Measurements from ENCODE around the gene ATP8B1. TPM values are rescaled to one million over a fixed set of nuclear protein-coding genes. Genes with fewer than 3 reads are reported as not detected.

The ATP8B1 gene
- total RNA-seq, 1 donor from 2014 or later, result 9.3 TPM

DNA sequence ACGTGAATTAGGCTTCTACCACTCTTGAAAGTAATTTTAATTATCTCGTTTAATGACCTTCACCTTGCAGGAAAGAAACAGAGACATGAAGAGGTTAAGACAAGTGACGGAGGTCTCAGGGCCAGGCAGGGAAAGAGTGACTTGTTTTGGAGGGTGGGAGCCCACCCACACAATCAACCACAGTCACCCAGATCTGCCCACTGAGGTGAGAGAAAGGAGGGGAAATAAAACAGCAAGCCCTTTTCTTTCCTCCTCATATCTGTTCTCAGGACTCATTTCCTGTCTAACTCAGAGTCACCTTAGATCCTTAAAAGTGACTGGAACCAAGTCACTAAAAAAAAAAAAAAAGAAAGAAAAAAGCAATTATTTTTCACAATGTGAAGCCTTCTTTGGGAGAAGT, 26.8 kb downstream of the ATP8B1 start:
- intact Hi-C loops (cut with DNase I), result no loop called here
- DNase-seq (ENCODE audit: low spot score), result no peak

DNA sequence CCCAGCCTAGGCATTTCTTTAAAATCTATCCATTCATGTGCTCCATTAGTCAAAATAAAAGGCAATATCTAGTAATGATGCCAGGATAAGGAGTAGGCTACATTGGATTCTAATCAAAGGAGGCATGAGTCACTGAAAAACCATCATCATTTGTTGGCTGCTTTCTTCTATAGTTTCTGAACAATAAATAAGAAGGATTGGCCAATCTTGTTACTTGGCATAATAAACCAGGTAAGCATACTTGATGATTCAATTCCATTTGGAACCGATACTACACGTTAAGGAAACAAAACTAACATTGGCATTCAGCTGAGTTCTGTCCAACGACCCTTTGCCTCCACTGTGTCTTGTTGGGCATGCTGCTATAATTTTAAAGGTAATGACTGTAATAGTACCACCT, 27.2 kb downstream of the ATP8B1 start:
- intact Hi-C loops (cut with DNase I), result no loop called here

DNA sequence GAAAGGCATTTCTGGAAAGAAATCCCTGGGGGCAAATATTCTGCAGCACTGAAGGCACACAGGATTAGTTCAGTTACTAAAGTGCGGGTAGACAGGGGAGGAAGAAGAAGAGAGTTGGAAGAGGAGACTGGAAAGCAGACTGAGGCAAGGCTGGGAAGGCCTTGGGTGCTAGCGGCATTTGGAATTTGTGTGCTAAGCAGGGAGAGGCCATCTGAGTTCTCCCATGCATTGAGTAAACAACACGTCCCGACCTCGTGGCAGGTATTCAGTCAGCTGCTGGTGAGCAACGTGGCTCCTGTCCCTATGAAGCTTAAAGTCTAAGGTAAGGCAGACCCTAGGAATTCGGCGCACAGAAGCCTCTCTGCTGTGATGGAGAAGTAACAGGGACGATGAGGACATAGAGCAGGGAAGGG, 30.7 kb downstream of the ATP8B1 start:
- intact Hi-C loops (cut with DNase I), result no loop called here
- no peak for DNase-seq (ENCODE audit: low spot score)

More for the DNA sequence above, 27.2 kb downstream of the ATP8B1 start:
- no peak for DNase-seq (ENCODE audit: low spot score)

DNA sequence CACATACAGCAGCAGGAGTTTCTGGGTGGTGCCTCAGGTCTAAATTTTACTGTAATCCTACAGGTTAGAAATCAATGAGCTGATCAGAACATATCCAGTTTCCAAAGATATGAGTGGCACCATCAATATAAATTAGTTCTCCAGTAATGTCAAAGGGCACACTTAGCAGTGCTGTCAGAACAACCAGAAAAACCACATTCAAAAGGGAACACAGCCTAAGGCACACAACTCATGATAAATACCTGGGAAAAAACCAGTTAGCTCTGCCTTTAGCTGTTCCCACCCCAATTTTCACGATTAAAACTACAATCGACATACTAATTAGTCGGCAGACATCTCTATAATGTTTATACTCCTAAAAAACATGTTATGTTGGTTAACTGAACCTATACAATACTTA, 31.5 kb downstream of the ATP8B1 start:
- intact Hi-C loops (cut with DNase I), result no loop called here

DNA sequence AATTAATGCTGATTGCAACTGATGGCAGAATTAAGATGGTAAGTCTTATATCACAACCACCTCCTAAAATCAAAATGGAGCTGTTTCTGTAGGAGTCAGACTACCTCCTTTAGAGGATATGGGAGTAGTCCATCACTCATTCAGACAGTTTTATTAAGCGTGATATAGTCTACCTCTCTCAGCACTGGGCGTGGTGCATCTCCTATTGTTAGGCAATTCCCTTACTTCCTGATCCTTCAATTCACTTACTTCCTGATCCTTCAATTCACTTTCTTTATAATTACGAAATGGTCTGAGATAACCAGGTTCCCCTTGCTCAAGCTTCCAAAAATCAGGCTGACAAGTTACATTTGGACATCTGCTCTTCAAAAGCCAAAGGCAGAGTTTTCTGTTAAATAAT, 31.9 kb downstream of the ATP8B1 start:
- intact Hi-C loops (cut with DNase I), result no loop called here
- no peak for DNase-seq (ENCODE audit: low spot score)

More for the DNA sequence above, 31.5 kb downstream of the ATP8B1 start:
- DNase-seq (ENCODE audit: low spot score), result no peak

DNA sequence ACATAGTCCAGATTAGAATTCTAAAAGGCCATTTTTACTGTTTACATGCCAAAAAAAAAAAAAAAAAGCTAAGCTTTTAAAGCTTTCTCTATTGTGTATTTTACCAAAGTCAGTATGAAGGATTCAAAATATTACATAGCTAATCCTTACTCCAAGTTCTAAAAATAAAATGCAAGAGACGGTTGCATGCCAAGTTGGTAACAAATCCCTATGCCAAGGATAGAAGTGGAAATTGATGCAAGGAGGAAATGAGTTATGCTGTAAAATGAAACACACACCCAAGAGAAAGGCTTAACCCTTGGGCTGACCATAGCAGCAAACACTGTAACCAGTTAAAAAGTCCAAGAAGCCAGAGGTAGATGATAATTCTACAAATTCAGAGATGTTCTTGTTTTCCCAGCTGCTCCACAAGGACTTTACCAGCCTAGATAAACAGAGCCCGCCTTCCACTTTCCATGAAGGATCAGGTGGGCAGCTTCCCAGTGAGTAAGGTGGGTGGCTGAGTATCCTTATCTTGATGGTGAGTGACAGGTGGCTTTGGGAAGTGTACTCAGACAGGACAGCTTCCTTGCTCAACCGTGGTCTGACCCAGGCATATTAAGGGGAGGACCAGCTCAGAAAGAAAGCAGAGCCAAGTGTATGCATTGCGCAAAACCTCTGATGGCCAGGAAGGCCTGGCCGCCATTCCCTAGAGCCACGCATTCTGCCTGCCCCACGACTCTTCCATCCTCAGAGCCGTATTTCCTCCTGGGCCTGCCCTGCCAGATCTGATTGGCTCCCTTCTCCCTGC, 34.4 kb downstream of the ATP8B1 start:
- intact Hi-C loops (cut with DNase I), result loop anchor here (5.0 kb wide), 1 partner anchor 34 kb away; the partner anchor contains the start of gene ATP8B1
- no peak for DNase-seq (ENCODE audit: low spot score)

DNA sequence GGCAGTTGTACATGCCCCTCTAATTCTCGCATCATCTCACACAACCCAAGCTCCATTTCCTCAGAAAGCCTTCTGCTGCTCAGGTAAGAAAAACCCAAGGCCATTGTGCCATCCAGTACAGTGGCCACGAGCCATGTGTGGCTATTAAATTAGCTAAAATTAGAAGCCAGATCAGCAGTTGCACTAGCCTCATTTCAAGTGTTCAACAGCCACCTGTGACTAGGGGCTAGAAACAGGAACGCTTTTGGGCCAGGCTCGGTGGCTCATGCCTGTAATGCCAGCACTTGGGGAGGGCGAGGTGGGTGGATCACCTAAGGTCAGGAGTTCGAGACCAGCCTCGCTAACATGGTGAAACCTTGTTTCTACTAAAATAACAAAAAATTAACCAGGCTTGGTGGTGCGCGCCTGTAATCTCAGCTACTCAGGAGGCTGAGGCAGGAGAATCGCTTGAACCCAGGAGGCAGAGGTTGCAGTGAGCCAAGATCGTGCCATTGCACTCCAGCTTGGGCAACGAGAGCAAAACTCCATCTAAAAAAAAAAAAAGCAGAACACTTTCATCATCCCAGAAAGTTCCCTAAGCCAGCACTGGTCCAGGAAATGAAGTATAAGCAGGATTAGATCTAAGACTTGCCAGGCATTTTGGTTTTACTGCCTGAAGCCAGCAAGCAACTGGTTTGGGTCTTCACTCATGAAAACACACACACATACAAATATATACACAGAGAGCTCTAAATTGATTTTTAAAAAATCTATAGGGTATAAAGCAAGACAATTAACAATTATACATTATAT, 35.7 kb downstream of the ATP8B1 start:
- no peak for DNase-seq (ENCODE audit: low spot score)
- intact Hi-C loops (cut with DNase I), result loop anchor here (5.0 kb wide), 1 partner anchor 35 kb away; the partner anchor contains the start of gene ATP8B1

DNA sequence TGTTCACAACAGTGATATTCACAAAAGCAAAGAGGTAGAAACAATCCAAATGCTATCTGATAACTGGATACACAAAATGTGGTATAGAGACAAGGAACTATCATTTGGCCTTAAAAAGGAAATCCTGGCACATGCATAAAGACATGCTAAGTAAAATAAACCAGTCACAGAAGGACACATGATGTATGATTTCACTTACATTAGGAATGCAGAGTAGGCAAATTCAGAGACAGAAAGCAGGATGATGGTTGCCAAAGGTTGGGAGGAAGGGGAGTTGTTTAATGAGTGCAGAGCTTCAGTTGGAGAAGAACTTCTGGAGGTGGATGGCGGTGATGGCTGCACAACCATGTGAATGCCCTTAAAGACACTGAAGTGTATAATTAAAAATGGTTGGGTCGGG, 38.1 kb downstream of the ATP8B1 start:
- no peak for DNase-seq (ENCODE audit: low spot score)
- intact Hi-C loops (cut with DNase I), result loop anchor here (1.0 to 5.0 kb wide), 2 partner anchors 16 to 37 kb away; partner anchors contain the start of gene ATP8B1

DNA sequence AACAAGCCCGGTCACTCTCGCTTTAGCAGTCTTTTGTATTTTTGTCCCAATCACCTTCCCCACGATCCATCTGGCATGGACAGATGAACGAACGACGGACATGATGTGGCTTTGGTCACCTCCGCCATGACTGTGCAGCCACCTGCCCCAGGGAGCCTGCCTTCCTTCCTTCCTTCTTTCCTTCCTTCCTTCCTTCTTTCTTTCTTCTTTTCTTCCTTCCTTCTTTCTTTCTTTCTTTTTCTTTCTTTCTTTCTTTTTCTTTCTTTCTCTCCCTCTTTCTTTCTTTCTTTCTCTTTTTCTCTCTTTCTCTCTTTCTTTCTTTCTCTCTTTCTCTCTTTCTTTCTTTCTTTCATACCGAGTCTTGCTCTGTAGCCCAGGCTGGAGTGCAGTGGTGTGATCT, 39.0 kb downstream of the ATP8B1 start:
- intact Hi-C loops (cut with DNase I), result loop anchor here (1.0 kb wide), 1 partner anchor 15 kb away; no protein-coding TSS in a partner anchor
- DNase-seq (ENCODE audit: low spot score), result no peak

DNA sequence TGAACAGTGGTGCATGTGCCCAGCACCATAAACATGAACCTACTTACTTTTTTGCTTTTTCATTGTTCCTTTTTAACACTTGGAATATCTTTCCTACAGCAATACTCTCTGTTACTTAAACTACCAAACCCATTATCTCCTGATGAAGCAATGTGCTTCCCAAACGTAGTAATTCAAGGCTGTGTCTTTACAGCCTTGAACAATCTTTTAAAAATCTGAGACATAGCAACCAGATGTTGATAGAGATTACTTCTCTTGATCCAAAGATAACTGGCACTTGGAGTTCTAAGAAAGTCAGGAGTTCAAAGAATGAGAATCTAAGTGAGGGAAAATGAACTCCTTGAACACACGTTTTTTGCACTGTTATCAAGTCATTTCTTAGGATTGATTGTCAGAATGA, 40.4 kb downstream of the ATP8B1 start:
- intact Hi-C loops (cut with DNase I), result no loop called here
- DNase-seq (ENCODE audit: low spot score), result no peak

DNA sequence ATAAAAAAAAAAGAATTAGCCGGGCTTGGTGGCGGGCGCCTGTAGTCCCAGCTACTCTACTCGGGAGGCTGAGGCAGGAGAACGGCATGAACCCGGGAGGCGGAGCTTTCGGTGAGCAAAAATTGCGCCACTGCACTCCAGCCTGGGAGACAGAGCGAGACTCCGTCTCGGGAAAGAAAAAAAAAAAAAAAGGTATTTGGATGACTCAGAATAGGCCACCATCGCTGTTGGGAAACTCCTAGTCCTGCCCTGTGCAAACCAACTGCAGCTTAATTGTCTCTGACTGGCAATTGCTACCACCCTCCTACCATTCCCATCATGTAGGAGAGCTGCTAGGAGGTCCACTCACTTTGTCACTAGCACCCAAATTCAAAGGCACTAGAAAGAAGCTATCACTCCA, 43.5 kb downstream of the ATP8B1 start:
- intact Hi-C loops (cut with DNase I), result no loop called here
- no peak for DNase-seq (ENCODE audit: low spot score)

DNA sequence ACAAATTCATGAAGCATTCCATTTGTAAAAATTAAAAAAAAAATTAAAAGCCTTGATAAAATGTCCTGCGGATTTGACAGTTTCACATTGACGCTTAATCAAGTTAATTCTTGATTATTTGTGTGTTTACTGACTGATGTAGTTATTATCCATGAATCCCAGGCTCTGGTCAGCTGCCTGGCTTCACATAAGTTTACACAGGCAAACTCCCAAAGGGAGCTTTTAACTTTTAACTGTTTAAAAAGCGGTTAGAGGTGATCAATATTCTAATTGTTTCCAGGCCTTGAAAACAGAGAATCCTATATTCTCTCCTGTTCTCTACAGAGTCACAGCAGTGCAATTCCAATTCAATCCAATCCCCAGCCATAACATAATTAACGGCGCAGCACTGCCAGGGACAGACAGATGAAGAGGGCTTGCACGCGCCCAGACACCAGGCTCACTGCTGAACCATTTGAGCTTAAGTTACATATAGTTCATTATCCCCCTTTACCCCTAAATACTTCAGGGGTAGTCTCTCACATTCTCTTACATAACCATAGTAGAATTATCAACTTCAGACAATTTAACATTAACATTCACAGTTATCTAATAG, 47.5 kb downstream of the ATP8B1 start:
- intact Hi-C loops (cut with DNase I), result no loop called here

DNA sequence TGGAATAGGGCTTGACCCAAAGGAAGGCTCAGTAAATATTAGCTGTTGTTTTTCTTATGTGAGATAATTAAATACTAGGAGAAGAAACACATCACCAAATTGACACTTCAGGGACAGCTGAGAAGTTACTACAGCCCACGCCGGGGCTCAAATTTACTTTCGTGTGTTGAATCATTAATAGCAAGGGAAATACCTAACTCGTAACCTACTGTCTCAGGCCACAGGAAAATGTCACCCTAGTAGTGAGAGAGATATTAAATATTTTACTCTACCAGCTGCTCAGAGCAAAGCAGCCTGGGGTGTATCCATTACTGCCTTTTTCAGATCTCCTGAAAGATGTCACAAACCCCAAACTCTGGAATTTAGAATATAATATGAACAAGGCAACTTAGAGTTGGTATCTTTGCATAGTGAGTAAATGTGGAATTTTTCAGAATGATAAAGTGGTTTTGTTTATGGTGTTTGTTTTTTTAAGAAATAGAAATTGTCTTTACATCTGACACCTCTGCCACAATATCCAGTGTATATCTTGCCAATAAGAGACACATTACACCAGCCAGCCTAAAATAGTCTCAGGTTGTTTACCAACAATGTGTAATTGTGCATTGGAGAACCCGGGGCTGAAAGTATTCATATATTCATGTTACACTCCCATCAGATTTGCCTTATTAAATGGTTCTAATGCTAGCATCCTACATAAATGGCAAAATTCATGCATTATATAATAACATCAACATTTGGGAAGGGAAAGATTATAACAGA, 48.4 kb downstream of the ATP8B1 start:
- no peak for DNase-seq (ENCODE audit: low spot score)
- intact Hi-C loops (cut with DNase I), result no loop called here

More for the DNA sequence above, 47.5 kb downstream of the ATP8B1 start:
- no peak for DNase-seq (ENCODE audit: low spot score)

DNA sequence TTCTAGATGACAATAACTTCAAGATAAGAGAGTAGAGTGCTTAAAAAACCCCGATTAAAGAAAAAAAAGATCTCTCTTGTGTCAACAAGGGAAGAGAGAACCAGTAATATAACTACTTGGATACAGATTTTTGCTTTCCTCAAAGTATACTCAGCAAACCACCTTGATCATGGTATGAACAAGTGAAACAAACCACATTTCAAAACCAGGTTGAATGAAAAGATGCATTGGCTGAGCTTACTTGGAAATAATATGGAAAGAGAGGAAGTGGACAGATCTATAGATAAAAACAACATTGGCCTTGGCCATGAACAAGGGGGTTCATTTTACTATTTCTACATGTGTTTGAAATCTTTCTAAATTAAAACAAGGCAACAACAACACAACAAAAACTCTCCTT, 50.1 kb downstream of the ATP8B1 start:
- no peak for DNase-seq (ENCODE audit: low spot score)
- intact Hi-C loops (cut with DNase I), result no loop called here

DNA sequence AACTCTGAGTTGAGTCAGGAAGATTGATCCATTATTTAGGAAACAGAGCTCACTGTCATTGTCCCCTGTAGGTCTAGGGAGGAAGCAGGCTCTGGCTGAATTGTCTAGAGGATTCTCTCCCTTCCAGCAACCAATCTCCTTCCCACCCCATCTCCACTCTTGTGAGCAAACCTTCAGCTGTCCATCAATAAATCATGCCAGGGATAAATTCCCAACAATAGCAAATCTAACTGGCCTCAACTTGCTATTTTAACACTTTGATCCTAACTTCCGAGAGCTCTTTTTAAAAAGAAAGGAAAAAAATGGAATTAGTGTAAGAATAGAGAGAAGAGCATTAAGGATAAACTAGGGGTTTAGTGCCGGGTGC, 53.5 kb downstream of the ATP8B1 start:
- DNase-seq (ENCODE audit: low spot score), result no peak
- intact Hi-C loops (cut with DNase I), result loop anchor here (1.0 kb wide), 1 partner anchor 15 kb away; no protein-coding TSS in a partner anchor

DNA sequence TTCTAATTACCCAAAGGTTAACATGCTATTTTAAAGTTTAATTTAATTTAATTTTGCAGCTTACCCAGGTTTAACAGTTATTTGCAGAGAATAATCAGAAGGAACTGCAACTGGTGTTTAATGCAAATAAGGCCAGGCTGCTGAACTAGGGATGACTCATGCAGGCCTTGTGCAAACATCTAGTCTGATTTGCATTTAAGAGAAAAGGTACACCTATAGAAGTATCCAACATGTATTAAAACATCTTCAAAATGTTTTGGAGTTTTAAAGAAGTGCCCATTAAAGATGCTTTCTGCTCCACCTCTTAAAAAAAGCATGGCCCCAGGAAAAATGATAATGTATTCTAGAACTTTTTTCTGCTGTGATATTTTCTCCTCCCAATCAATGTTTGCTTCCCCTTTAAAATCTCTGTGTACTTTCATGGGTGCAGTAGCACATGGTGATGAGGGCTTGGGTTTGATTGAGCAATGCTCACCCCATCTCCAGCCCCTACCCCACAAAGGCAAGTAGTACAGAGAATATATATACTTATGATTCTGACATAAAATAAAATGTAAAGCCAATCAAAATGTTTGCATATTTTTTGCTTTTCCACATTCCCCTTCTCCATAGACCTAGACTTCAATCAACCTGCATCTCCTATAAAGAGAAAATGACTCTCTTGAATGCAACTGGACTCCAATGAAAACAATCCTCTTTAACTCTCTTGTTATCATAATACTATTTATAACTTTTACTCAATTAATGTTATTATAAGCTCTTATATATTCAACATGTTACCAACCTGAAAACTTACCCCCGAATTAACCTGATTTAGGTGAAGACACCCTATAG, 54.1 kb downstream of the ATP8B1 start:
- intact Hi-C loops (cut with DNase I), result loop anchor here (1.0 kb wide), 1 partner anchor 15 kb away; no protein-coding TSS in a partner anchor
- no peak for DNase-seq (ENCODE audit: low spot score)

DNA sequence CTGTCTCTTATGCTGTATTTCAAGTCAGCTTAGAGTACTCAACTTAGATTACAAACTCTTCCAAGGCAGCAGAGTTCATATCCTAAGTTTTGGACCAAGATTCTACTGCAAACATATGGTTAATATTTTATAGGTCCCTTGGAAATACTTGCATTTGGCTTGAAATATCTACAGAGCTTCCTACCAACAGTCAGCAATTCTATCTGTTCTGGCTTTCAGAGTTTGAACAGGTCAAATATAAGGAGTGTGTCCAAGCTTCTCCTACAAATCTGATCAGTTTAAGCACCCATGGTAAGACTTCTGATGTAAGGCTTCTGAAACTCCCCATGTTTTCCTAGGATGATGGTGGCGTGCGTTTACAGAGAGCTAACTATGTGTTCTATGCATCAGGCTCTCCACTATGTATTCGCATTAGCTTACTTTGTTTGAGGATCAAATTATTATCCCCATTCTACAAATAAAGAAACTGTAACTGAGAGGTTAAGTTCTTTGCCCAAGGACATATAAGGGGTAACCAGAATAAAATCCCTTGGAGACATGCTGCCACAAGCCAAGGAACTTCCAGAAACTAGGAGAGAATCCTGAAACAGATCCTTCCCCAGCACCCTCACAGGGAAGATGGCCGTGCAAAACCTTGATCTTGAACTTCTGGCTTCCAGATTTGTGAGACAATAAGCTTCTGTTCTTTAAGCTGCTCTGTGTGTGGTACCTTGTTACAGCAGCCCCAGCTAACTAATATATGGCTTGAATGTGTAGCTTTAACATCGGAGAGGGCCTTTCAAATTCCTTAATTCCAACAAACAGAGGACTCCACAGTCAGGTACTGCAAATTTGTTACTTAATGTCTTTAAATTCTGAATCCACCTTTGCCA, 55.1 kb downstream of the ATP8B1 start:
- intact Hi-C loops (cut with DNase I), result loop anchor here (1.0 kb wide), 1 partner anchor 41 kb away; no protein-coding TSS in a partner anchor
- no peak for DNase-seq (ENCODE audit: low spot score)
